ENCODE data around the gene PCSK5. TPM values are rescaled to one million over a fixed set of nuclear protein-coding genes. Genes with fewer than 3 reads are reported as not detected.

PCSK5 gene
- total and polyA plus RNA-seq, 2 of the 8 experiments (the other 6 are each of a cell fraction or from before 2014, with no cell fraction given) = 5.5 to 10.7 TPM

GRCh38 chr9:76396144-76396543 is 505.7 kb downstream of the PCSK5 start (continued):
- TF ChIP-seq CHD7 (IDR thresholded peaks at IDR 0.05; ENCODE audit: insufficient replicate concordance, low read length) = no peak
- TF ChIP-seq SIN3A (conservative IDR thresholded peaks at IDR 0.05 in 1 of 2, IDR thresholded peaks at IDR 0.05 in 1 of 2; ENCODE audit: low read depth in 1 of 2, low read length in 2 of 2) = no peak
- no peak for TF ChIP-seq SUZ12 (IDR thresholded peaks at IDR 0.05; ENCODE audit: low read length)
- TF ChIP-seq SP4 (IDR thresholded peaks at IDR 0.05; ENCODE audit: low read length) = no peak
- no peak for TF ChIP-seq YY1 (IDR thresholded peaks at IDR 0.05; ENCODE audit: low read depth, low read length)
- TF ChIP-seq HDAC6 (IDR thresholded peaks at IDR 0.05; ENCODE audit: low read depth, low read length) = no peak
- TF ChIP-seq SRF (IDR thresholded peaks at IDR 0.05; ENCODE audit: low read depth, low read length) = no peak
- TF ChIP-seq RXRA (IDR thresholded peaks at IDR 0.05; ENCODE audit: insufficient read depth, low read depth, low read length) = no peak
- TF ChIP-seq CREB1 (IDR thresholded peaks at IDR 0.05) = no peak
- no peak for TF ChIP-seq MAX (IDR thresholded peaks at IDR 0.05)
- TF ChIP-seq NANOG (IDR thresholded peaks at IDR 0.05; ENCODE audit: insufficient read depth, low read depth, low read length, poor library complexity, severe bottlenecking) = no peak
- no peak for TF ChIP-seq ASH2L (IDR thresholded peaks at IDR 0.05; ENCODE audit: low read length)
- no peak for TF ChIP-seq TBP (IDR thresholded peaks at IDR 0.05; ENCODE audit: low read depth, low read length)
